ENCODE data around the gene STAG1.

STAG1 gene

DNA sequence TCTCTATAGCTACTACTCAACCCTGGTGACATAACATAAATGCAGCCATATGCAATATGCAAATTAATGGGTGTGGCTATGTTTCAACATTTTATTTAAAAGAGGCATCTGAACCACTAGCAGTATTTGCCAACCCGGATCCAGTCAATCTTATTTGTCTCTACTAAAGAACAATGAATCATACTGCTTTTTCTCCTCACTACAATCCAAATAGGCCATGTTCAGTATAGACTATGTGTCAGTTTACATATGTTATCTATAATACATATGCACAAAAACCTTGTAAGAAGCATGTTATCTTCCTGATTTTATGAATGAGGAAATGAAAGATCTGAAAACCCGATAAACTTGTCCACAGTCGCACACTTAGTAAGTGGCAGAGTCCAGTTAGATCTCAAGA is 125.7 kb downstream of the STAG1 start:
- Histone ChIP-seq H2BK15ac (replicated peaks; ENCODE audit: low read depth) (no peak overlapping the region), H3K4me2 (ENCODE audit: low read length) (no peak overlapping the region), H3K9ac (ENCODE audit: low read length) (no peak overlapping the region), H2BK5ac (ENCODE audit: low read length) (no peak overlapping the region), H3K23ac (ENCODE audit: low read length) (no peak overlapping the region), H4K8ac (ENCODE audit: low read depth, low read length) (no peak overlapping the region), H3K27ac (ENCODE audit: low read depth, low read length) (no peak overlapping the region), H3K27me3 (ENCODE audit: insufficient read depth, low read length, poor library complexity) (no peaks in the 10 kb centered on the region), H3K56ac (ENCODE audit: low read length) (no peak overlapping the region), H3K79me2 (ENCODE audit: control insufficient read depth, insufficient read depth, low read length) (peaks cover 4% of the 10 kb centered on the region), H3K4me3 (ENCODE audit: low read length) (no peak overlapping the region), H2BK120ac (ENCODE audit: low read depth, low read length) (no peak overlapping the region), H3K18ac (ENCODE audit: low read length) (no peak overlapping the region), H4K5ac (ENCODE audit: low read length) (no peak overlapping the region), H3K4ac (ENCODE audit: low read depth, low read length) (no peak overlapping the region), H3K4me1 (ENCODE audit: control insufficient read depth, low read depth, low read length) (peaks cover 4% of the 10 kb centered on the region), H2AK5ac (ENCODE audit: low read length) (no peak overlapping the region), H3K36me3 (ENCODE audit: control insufficient read depth, insufficient read depth, low read length) (no peaks in the 10 kb centered on the region), H3K79me1 (ENCODE audit: low read length) (peaks cover 2% of the 10 kb centered on the region)
- no CpG with 5 or more reads among the region's 3 CpGs for WGBS (ENCODE audit: extremely low coverage, insufficient coverage, low lambda C conversion rate)
- DNase-seq: no peak

DNA sequence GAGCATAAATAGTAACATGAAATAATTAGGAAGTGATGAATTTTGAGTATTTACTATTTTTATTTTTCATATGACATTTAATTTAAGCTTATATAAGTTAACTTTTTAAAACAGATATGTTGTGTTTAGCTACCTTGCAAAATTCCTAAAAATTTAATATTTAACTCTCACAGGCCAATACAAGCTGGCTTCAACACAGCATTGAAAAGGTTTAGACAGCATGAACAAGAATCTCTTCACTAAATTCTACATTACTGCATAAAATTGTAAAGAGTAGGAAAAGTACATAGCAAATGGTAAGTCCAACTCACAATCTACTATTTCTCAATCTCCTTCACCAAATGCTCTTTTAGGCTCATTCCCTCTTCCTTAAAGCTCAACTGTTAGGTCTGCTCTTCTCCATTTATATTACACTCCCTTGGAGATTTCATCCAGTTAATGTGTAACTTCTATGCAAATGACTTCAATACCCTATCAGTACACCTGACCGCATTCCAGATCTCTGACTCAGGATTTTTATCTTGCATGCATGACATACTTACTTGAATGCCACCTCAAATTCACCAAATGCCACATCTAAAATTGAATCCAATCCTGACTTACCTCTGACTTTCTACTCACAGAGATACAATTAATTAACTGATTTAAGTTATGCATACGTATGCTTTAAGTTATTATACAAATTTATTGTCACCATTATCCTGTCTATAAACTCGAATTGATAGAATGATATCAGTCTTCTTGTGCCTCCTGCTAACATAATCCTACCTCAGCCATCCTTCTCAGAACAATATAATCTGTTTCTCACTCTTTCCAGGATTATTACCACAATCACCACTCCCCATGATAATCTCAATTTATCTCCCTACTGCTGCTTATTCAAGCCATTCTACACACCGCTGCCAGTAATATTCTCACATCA is 127.0 kb downstream of the STAG1 start:
- no peak overlapping the region for H3K27ac ChIP-seq (ENCODE audit: low read depth, low read length)

DNA sequence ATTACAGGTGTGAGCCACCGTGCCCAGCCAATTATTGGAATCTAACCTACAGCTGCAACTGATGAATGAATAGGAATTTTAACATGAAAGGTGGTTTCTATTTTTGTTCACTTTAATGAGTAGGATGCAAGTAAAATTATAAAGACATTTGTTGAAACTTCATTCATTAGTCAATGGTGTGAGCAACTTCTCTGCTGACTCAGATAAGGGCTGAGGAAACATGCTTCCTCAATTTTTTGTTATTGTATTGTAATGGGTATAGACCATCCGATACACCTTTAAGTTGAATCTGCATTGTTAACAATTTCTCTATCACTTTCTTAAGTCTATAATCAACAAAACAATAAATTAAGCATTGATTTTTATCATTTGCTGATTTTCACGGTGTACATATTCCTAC is 127.8 kb downstream of the STAG1 start:
- no peak for DNase-seq
- Histone ChIP-seq H3K27ac (ENCODE audit: low read depth, low read length) (no peak overlapping the region), H2BK120ac (ENCODE audit: low read depth, low read length) (no peak overlapping the region), H3K4me2 (ENCODE audit: low read length) (no peak overlapping the region), H3K56ac (ENCODE audit: low read length) (no peak overlapping the region), H3K79me2 (ENCODE audit: control insufficient read depth, insufficient read depth, low read length) (no peaks in the 10 kb centered on the region), H4K5ac (ENCODE audit: low read length) (no peak overlapping the region), H3K4me1 (ENCODE audit: control insufficient read depth, low read depth, low read length) (no peaks in the 10 kb centered on the region), H3K79me1 (ENCODE audit: low read length) (no peaks in the 10 kb centered on the region), H3K9ac (ENCODE audit: low read length) (no peak overlapping the region), H3K36me3 (ENCODE audit: control insufficient read depth, insufficient read depth, low read length) (no peaks in the 10 kb centered on the region), H2BK15ac (replicated peaks; ENCODE audit: low read depth) (no peak overlapping the region), H3K4me3 (ENCODE audit: low read length) (no peak overlapping the region), H3K18ac (ENCODE audit: low read length) (no peak overlapping the region), H3K27me3 (ENCODE audit: insufficient read depth, low read length, poor library complexity) (no peaks in the 10 kb centered on the region), H4K8ac (ENCODE audit: low read depth, low read length) (no peak overlapping the region), H3K4ac (ENCODE audit: low read depth, low read length) (no peak overlapping the region), H2BK5ac (ENCODE audit: low read length) (no peak overlapping the region), H2AK5ac (ENCODE audit: low read length) (no peak overlapping the region), H3K23ac (ENCODE audit: low read length) (no peak overlapping the region)
- WGBS (ENCODE audit: extremely low coverage, insufficient coverage, low lambda C conversion rate): no CpG with 5 or more reads among the region's 3 CpGs

More for the DNA sequence above, 127.0 kb downstream of the STAG1 start:
- Histone ChIP-seq H3K9ac (ENCODE audit: low read length) (no peak overlapping the region), H4K8ac (ENCODE audit: low read depth, low read length) (no peak overlapping the region), H3K18ac (ENCODE audit: low read length) (no peak overlapping the region), H3K56ac (ENCODE audit: low read length) (no peak overlapping the region), H3K36me3 (ENCODE audit: control insufficient read depth, insufficient read depth, low read length) (no peaks in the 10 kb centered on the region), H3K79me1 (ENCODE audit: low read length) (no peaks in the 10 kb centered on the region), H2AK5ac (ENCODE audit: low read length) (no peak overlapping the region), H2BK5ac (ENCODE audit: low read length) (no peak overlapping the region), H3K79me2 (ENCODE audit: control insufficient read depth, insufficient read depth, low read length) (no peaks in the 10 kb centered on the region), H4K5ac (ENCODE audit: low read length) (no peak overlapping the region), H3K27me3 (ENCODE audit: insufficient read depth, low read length, poor library complexity) (no peaks in the 10 kb centered on the region), H2BK15ac (replicated peaks; ENCODE audit: low read depth) (no peak overlapping the region), H3K4ac (ENCODE audit: low read depth, low read length) (no peak overlapping the region), H3K4me3 (ENCODE audit: low read length) (no peak overlapping the region), H3K23ac (ENCODE audit: low read length) (no peak overlapping the region), H2BK120ac (ENCODE audit: low read depth, low read length) (no peak overlapping the region), H3K4me2 (ENCODE audit: low read length) (no peak overlapping the region), H3K4me1 (ENCODE audit: control insufficient read depth, low read depth, low read length) (no peaks in the 10 kb centered on the region)
- 100% methylated on average over 1 of the region's 4 CpGs for WGBS (ENCODE audit: extremely low coverage, insufficient coverage, low lambda C conversion rate)
- DNase-seq: peak; percentile 97

DNA sequence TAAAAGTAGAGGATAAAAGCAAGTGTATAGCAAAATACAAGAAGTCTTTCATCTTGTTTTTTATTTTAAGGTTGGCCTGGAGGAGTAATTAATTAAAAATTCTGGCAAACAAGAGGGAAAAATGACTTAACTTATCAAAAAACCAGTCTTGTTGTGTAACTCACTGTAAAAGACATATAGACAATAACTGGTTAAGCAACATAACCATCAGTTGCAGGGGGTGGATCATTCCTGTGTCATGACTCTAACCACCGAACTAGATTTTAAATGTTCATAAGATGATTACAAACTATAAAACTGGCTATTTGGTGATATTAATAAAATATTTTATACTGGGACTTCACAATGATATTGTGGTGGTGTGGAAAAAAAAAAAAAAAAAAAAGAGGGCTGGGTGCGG is 130.6 kb downstream of the STAG1 start:
- Histone ChIP-seq H3K27me3 (ENCODE audit: insufficient read depth, low read length, poor library complexity) (no peaks in the 10 kb centered on the region), H3K79me2 (ENCODE audit: control insufficient read depth, insufficient read depth, low read length) (no peaks in the 10 kb centered on the region), H3K79me1 (ENCODE audit: low read length) (no peaks in the 10 kb centered on the region), H2BK15ac (replicated peaks; ENCODE audit: low read depth) (no peak overlapping the region), H2BK5ac (ENCODE audit: low read length) (no peak overlapping the region), H2AK5ac (ENCODE audit: low read length) (no peak overlapping the region), H3K23ac (ENCODE audit: low read length) (no peak overlapping the region), H3K4me1 (ENCODE audit: control insufficient read depth, low read depth, low read length) (no peaks in the 10 kb centered on the region), H3K56ac (ENCODE audit: low read length) (no peak overlapping the region), H3K4me2 (ENCODE audit: low read length) (no peak overlapping the region), H2BK120ac (ENCODE audit: low read depth, low read length) (no peak overlapping the region), H3K4me3 (ENCODE audit: low read length) (no peak overlapping the region), H3K36me3 (ENCODE audit: control insufficient read depth, insufficient read depth, low read length) (no peaks in the 10 kb centered on the region), H3K9ac (ENCODE audit: low read length) (no peak overlapping the region), H3K4ac (ENCODE audit: low read depth, low read length) (no peak overlapping the region), H3K18ac (ENCODE audit: low read length) (no peak overlapping the region), H3K27ac (ENCODE audit: low read depth, low read length) (no peak overlapping the region), H4K5ac (ENCODE audit: low read length) (no peak overlapping the region), H4K8ac (ENCODE audit: low read depth, low read length) (no peak overlapping the region)
- no peak for DNase-seq
- no CpG with 5 or more reads among the region's 2 CpGs for WGBS (ENCODE audit: extremely low coverage, insufficient coverage, low lambda C conversion rate)

GRCh38 chr3:136620436-136620835 is 131.7 kb downstream of the STAG1 start:
- Histone ChIP-seq H3K79me1 (ENCODE audit: low read length) (no peaks in the 10 kb centered on the region), H4K5ac (ENCODE audit: low read length) (no peak overlapping the region), H3K18ac (ENCODE audit: low read length) (no peak overlapping the region), H3K4me3 (ENCODE audit: low read length) (no peak overlapping the region), H2AK5ac (ENCODE audit: low read length) (no peak overlapping the region), H3K79me2 (ENCODE audit: control insufficient read depth, insufficient read depth, low read length) (no peaks in the 10 kb centered on the region), H2BK15ac (replicated peaks; ENCODE audit: low read depth) (no peak overlapping the region), H3K4ac (ENCODE audit: low read depth, low read length) (no peak overlapping the region), H3K36me3 (ENCODE audit: control insufficient read depth, insufficient read depth, low read length) (no peaks in the 10 kb centered on the region), H3K56ac (ENCODE audit: low read length) (no peak overlapping the region), H2BK5ac (ENCODE audit: low read length) (no peak overlapping the region), H3K4me1 (ENCODE audit: control insufficient read depth, low read depth, low read length) (no peaks in the 10 kb centered on the region), H3K4me2 (ENCODE audit: low read length) (no peak overlapping the region), H3K23ac (ENCODE audit: low read length) (no peak overlapping the region), H3K9ac (ENCODE audit: low read length) (no peak overlapping the region), H2BK120ac (ENCODE audit: low read depth, low read length) (no peak overlapping the region), H3K27me3 (ENCODE audit: insufficient read depth, low read length, poor library complexity) (no peaks in the 10 kb centered on the region), H3K27ac (ENCODE audit: low read depth, low read length) (no peak overlapping the region), H4K8ac (ENCODE audit: low read depth, low read length) (no peak overlapping the region)
- DNase-seq: no peak
